ENCODE results near the gene MICAL2. TPM values are rescaled to one million over a fixed set of nuclear protein-coding genes. Genes with fewer than 3 reads are reported as not detected.

The MICAL2 gene
- total RNA-seq, 1 experiment from 2014 or later: 314 TPM

- DNase-seq (ENCODE audit: low read depth): no peak
Observed at GRCh38 chr11:12183827-12184620, 73.6 kb downstream of the MICAL2 start.

- no peak for DNase-seq (ENCODE audit: low read depth)
Observed at GRCh38 chr11:12184699-12185098, 74.3 kb downstream of the MICAL2 start.

GRCh38 chr11:12185106-12185690, 74.8 kb downstream of the MICAL2 start:
- no peak for DNase-seq (ENCODE audit: low read depth)

GRCh38 chr11:12185914-12186313, 75.5 kb downstream of the MICAL2 start:
- DNase-seq (ENCODE audit: low read depth): peak; percentile 52

- DNase-seq (ENCODE audit: low read depth): no peak
Observed at GRCh38 chr11:12186701-12187100, 76.3 kb downstream of the MICAL2 start.

GRCh38 chr11:12187399-12187798, 77.0 kb downstream of the MICAL2 start:
- no peak for DNase-seq (ENCODE audit: low read depth)

- no peak for DNase-seq (ENCODE audit: low read depth)
Observed at GRCh38 chr11:12188548-12189317, 78.3 kb downstream of the MICAL2 start.

GRCh38 chr11:12189543-12190235, 79.3 kb downstream of the MICAL2 start:
- DNase-seq (ENCODE audit: low read depth): no peak

GRCh38 chr11:12190511-12190910, 80.1 kb downstream of the MICAL2 start:
- DNase-seq (ENCODE audit: low read depth): no peak

- DNase-seq (ENCODE audit: low read depth): no peak
Observed at GRCh38 chr11:12192794-12193514, 82.6 kb downstream of the MICAL2 start.

- DNase-seq (ENCODE audit: low read depth): no peak
Observed at GRCh38 chr11:12193515-12194336, 83.3 kb downstream of the MICAL2 start.

- no peak for DNase-seq (ENCODE audit: low read depth)
Observed at GRCh38 chr11:12195768-12196167, 85.4 kb downstream of the MICAL2 start.

- no peak for DNase-seq (ENCODE audit: low read depth)
Observed at GRCh38 chr11:12196308-12196707, 85.9 kb downstream of the MICAL2 start.

- DNase-seq (ENCODE audit: low read depth): no peak
Observed at GRCh38 chr11:12196872-12197271, 86.5 kb downstream of the MICAL2 start.

GRCh38 chr11:12198251-12199222, 88.1 kb downstream of the MICAL2 start:
- DNase-seq (ENCODE audit: low read depth): no peak

- DNase-seq (ENCODE audit: low read depth): no peak
Observed at GRCh38 chr11:12199231-12199948, 89.0 kb downstream of the MICAL2 start.

- peak; percentile 86 for DNase-seq (ENCODE audit: low read depth)
Observed at GRCh38 chr11:12200279-12200990, 90.0 kb downstream of the MICAL2 start.

All from HT1080 (cell line).